OCI-LY7 (cell line): ENCODE results near the gene NFYC.

Source experiments
- EZH2phosphoT487 ChIP-seq: fragments of 200-600 bp; sonication (generic); IDR thresholded peaks from 2 replicates; pipeline ENCODE4 v1.6.1; 2018; ENCODE audit warnings: low read depth, borderline replicate concordance, mild to moderate bottlenecking, mixed run types, antibody characterized with exemption, low read length, moderate library complexity, mixed read lengths
- TF ChIP-seq, protein P1 (sequence below): fragments of 200-600 bp; sonication (generic); conservative IDR thresholded peaks from 2 replicates; pipeline ENCODE4 v1.5.1; 2014; ENCODE audit warnings: mild to moderate bottlenecking, antibody characterized with exemption, low read length, moderate library complexity, mixed read lengths

DNA sequence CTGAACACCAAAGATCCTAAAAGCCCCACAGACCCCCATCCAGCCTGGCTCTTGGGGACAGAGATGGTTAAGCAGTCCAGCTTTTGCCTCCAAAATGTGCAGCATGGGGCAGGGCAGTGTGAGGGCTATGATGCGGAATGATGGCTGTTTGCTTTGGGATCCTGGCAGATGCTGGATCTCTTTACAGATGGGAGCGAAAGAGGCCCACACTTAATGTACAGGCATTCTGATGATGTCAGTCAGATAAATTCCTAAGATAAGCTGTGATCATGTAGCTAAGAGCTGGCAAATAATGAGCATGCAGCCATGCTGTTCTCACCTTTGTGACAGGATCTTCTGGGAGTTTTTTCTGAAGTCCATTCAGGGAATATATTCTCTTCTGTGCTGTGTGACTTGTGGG lies 74.5 kb downstream of the NFYC start:
- TF ChIP-seq, protein P1, sequence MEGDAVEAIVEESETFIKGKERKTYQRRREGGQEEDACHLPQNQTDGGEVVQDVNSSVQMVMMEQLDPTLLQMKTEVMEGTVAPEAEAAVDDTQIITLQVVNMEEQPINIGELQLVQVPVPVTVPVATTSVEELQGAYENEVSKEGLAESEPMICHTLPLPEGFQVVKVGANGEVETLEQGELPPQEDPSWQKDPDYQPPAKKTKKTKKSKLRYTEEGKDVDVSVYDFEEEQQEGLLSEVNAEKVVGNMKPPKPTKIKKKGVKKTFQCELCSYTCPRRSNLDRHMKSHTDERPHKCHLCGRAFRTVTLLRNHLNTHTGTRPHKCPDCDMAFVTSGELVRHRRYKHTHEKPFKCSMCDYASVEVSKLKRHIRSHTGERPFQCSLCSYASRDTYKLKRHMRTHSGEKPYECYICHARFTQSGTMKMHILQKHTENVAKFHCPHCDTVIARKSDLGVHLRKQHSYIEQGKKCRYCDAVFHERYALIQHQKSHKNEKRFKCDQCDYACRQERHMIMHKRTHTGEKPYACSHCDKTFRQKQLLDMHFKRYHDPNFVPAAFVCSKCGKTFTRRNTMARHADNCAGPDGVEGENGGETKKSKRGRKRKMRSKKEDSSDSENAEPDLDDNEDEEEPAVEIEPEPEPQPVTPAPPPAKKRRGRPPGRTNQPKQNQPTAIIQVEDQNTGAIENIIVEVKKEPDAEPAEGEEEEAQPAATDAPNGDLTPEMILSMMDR = no peak
- TF ChIP-seq EZH2phosphoT487 = no peak
